SK-N-SH (cell line): ENCODE data around the gene IZUMO1. TPM values are rescaled to one million over a fixed set of nuclear protein-coding genes. Genes with fewer than 3 reads are reported as not detected.

Source experiments
- CTCF ChIA-PET: fragments of 300-600, 350-600 bp; formaldehyde crosslinking; extraction: SDS; loops from one replicate; lab custom pipeline; 2021; lab: Yijun Ruan, JAX
- POLR2A ChIA-PET: fragments of 350-600 bp; sonication (Branson Sonifier 250); formaldehyde crosslinking; extraction: SDS; loops from one replicate; lab custom pipeline; 2020; ENCODE audit warnings: antibody characterized with exemption, inconsistent platforms; lab: Yijun Ruan, JAX
- DNase-seq: peaks from one replicate; pipeline ENCODE4 v3.0.0; 2012
- H2AFZ ChIP-seq: fragments of 200-600 bp; sonication (generic); 2 replicates; pipeline ENCODE4 v1.8.1; 2016; ENCODE audit warnings: antibody characterized with exemption, mild to moderate bottlenecking, low read depth
- H3F3A ChIP-seq: fragments of 200-600 bp; sonication (generic); replicated peaks from 2 replicates; pipeline ENCODE3; 2016; ENCODE audit warnings: antibody characterized with exemption, mild to moderate bottlenecking; ENCODE audit not compliant: insufficient read depth
- H3K27ac ChIP-seq, 2 experiments: fragments of 200-500 bp in 1 of 2; fragments of 200-600 bp in 1 of 2; sonication (Bioruptor generic) in 1 of 2; sonication (generic), shearing (Covaris generic) in 1 of 2; 2 replicates each; pipeline versions ENCODE4 v1.5.1 to v1.6.1; 2014 to 2016; ENCODE audit warnings: low read depth in 2 of 2, inconsistent platforms in 1 of 2, low read length in 1 of 2, mild to moderate bottlenecking in 1 of 2, mixed read lengths in 1 of 2
- H3K27me3 ChIP-seq: fragments of 200-600 bp; sonication (generic), shearing (Covaris generic); 2 replicates; pipeline ENCODE4 v1.6.1; 2016; ENCODE audit warnings: mixed run types; ENCODE audit not compliant: insufficient read depth
- H3K36me3 ChIP-seq, 2 experiments: fragments of 200-500 bp in 1 of 2; fragments of 200-600 bp in 1 of 2; sonication (Bioruptor generic) in 1 of 2; sonication (generic) in 1 of 2; replicated peaks in 1 of 2; 2 replicates each; pipeline versions ENCODE3 to v1.5.1; 2014 to 2016; ENCODE audit warnings: low read length in 1 of 2, mild to moderate bottlenecking in 1 of 2; ENCODE audit not compliant: insufficient read depth in 2 of 2, control insufficient read depth in 1 of 2
- H3K4me1 ChIP-seq, 2 experiments: fragments of 200-500 bp in 1 of 2; fragments of 200-600 bp in 1 of 2; sonication (Bioruptor generic) in 1 of 2; sonication (generic), shearing (Covaris generic) in 1 of 2; 2 replicates each; pipeline versions ENCODE4 v1.5.1 to v1.6.1; 2014 to 2016; ENCODE audit warnings: low read depth in 1 of 2, low read length in 1 of 2, mixed run types in 1 of 2; ENCODE audit not compliant: insufficient read depth in 2 of 2, control insufficient read depth in 1 of 2
- H3K4me2 ChIP-seq: fragments of 200-600 bp; sonication (generic), shearing (Covaris generic); 2 replicates; pipeline ENCODE4 v1.6.1; 2017; ENCODE audit warnings: mixed run types
- H3K4me3 ChIP-seq, 2 experiments: fragments of 200-500 bp in 1 of 2; fragments of 200-600 bp in 1 of 2; sonication (Bioruptor generic) in 1 of 2; sonication (generic), shearing (Covaris generic) in 1 of 2; 2 replicates each; pipeline versions ENCODE4 v1.5.1 to v1.8.1; 2014 to 2016; ENCODE audit warnings: low read depth in 2 of 2, inconsistent platforms in 1 of 2, low read length in 1 of 2, mild to moderate bottlenecking in 1 of 2, mixed read lengths in 1 of 2, moderate library complexity in 1 of 2
- H3K79me2 ChIP-seq: fragments of 200-600 bp; sonication (generic); 2 replicates; pipeline ENCODE4 v1.8.1; 2017; ENCODE audit warnings: mild to moderate bottlenecking; ENCODE audit not compliant: insufficient read depth
- H3K9ac ChIP-seq: fragments of 200-600 bp; sonication (generic); 2 replicates; pipeline ENCODE4 v1.6.1; 2017; ENCODE audit warnings: mixed run types
- H3K9me2 ChIP-seq: fragments of 200-600 bp; sonication (generic); 2 replicates; pipeline ENCODE4 v1.6.1; 2017; ENCODE audit warnings: mixed run types
- H3K9me3 ChIP-seq: fragments of 200-600 bp; sonication (generic); 2 replicates; pipeline ENCODE4 v1.6.1; 2017; ENCODE audit warnings: mixed run types, mild to moderate bottlenecking, moderate library complexity
- H4K20me1 ChIP-seq: fragments of 200-600 bp; sonication (generic); 2 replicates; pipeline ENCODE4 v1.6.1; 2017; ENCODE audit warnings: mild to moderate bottlenecking, mixed run types; ENCODE audit not compliant: insufficient read depth
- CHD2 ChIP-seq: fragments of 150-350 bp; IDR thresholded peaks from 2 replicates; pipeline ENCODE4 v1.6.1; 2018; ENCODE audit warnings: low read length; ENCODE audit not compliant: partially characterized antibody
- ELF1 ChIP-seq: IDR thresholded peaks from 2 replicates; pipeline ENCODE4 v1.4.0; 2012
- EP300 ChIP-seq, 2 experiments: IDR thresholded peaks; 2 replicates each; pipeline versions ENCODE4 v1.4.0 to v1.6.1; 2012; ENCODE audit warnings: borderline replicate concordance in 1 of 2, low read depth in 1 of 2, low read length in 1 of 2
- EZH2phosphoT487 ChIP-seq: fragments of 200-600 bp; sonication (generic); IDR thresholded peaks from 2 replicates; pipeline ENCODE4 v1.6.1; 2017; ENCODE audit warnings: low read depth, mixed run types, mild to moderate bottlenecking, antibody characterized with exemption, moderate library complexity, borderline replicate concordance
- FOSL2 ChIP-seq: IDR thresholded peaks from 2 replicates; pipeline ENCODE4 v1.4.0; 2012; ENCODE audit warnings: low read depth, mild to moderate bottlenecking, moderate library complexity, borderline replicate concordance
- FOXM1 ChIP-seq: IDR thresholded peaks from 2 replicates; pipeline ENCODE4 v1.4.0; 2012; ENCODE audit warnings: low read depth, mild to moderate bottlenecking
- JUND ChIP-seq: IDR thresholded peaks from 2 replicates; pipeline ENCODE4 v1.4.0; 2012
- MEF2A ChIP-seq: IDR thresholded peaks from 2 replicates; pipeline ENCODE4 v1.4.0; 2012; ENCODE audit warnings: low read depth, borderline replicate concordance
- NFIC ChIP-seq: IDR thresholded peaks from 2 replicates; pipeline ENCODE4 v1.4.0; 2012; ENCODE audit warnings: borderline replicate concordance
- POLR2AphosphoS5 ChIP-seq: IDR thresholded peaks from 2 replicates; pipeline ENCODE4 v1.6.1; 2012; ENCODE audit warnings: low read depth, low read length
- RCOR1 ChIP-seq: fragments of 150-350 bp; IDR thresholded peaks from 2 replicates; pipeline ENCODE4 v1.6.1; 2017; ENCODE audit warnings: antibody characterized with exemption, low read length
- RFX5 ChIP-seq: IDR thresholded peaks from 2 replicates; pipeline ENCODE4 v1.6.1; 2012; ENCODE audit warnings: mild to moderate bottlenecking, improper control_type of control experiment, low read length
- RXRA ChIP-seq: IDR thresholded peaks from 2 replicates; pipeline ENCODE4 v1.4.0; 2012; ENCODE audit warnings: low read depth, mild to moderate bottlenecking, borderline replicate concordance
- SMC3 ChIP-seq: IDR thresholded peaks from 2 replicates; pipeline ENCODE4 v1.6.1; 2012; ENCODE audit warnings: low read depth, low read length, improper control_type of control experiment
- TAF1 ChIP-seq: IDR thresholded peaks from 2 replicates; pipeline ENCODE4 v1.6.1; 2012; ENCODE audit warnings: low read depth, mild to moderate bottlenecking, low read length, moderate library complexity, borderline replicate concordance
- YY1 ChIP-seq: IDR thresholded peaks from 2 replicates; pipeline ENCODE4 v1.4.0; 2012; ENCODE audit warnings: low read depth, mild to moderate bottlenecking
- ZBTB33 ChIP-seq: IDR thresholded peaks from 2 replicates; pipeline ENCODE4 v1.4.0; 2012; ENCODE audit warnings: low read depth, borderline replicate concordance
- WGBS: methylation state at CpG from one replicate; pipeline ENCODE4 v1.1.6; 2017; ENCODE audit warnings: low lambda C conversion rate; 5-methylcytosine and 5-hydroxymethylcytosine counted together
- polyA plus RNA-seq, 3 experiments: library from polyadenylated mRNA; depleted of rRNA; stranded (reverse); fragments of >200 nt; gene quantifications; 2 replicates each; pipeline ENCODE4 v1.2.3, GENCODE V29; 2012
- TF ChIP-seq, protein P1 (sequence below): IDR thresholded peaks from 2 replicates; pipeline ENCODE4 v1.4.0; 2012; ENCODE audit warnings: low read depth, borderline replicate concordance
- TF ChIP-seq, protein P2 (sequence below): IDR thresholded peaks from 2 replicates; pipeline ENCODE4 v1.4.0; 2012; ENCODE audit warnings: low read depth

IZUMO1 gene
- polyA plus RNA-seq, 1 of the 3 experiments (the other 2 are of a cell fraction) = 0.03 TPM

- Histone ChIP-seq H3K4me3 (no peak overlapping the region), H3K79me2 (no peaks in the 10 kb centered on the region), H3K4me1 (peaks cover 0 to 7% of the 10 kb centered on the region in 2 experiments; a peak in 1 of 4 replicates)
- POLR2A ChIA-PET = no interaction called here
- WGBS = 86% methylated on average over 21 of the region's 29 CpGs
- no peak for TF ChIP-seq SMC3
- TF ChIP-seq ZBTB33 = no peak
- no peak for TF ChIP-seq MEF2A
- TF ChIP-seq, protein P1, sequence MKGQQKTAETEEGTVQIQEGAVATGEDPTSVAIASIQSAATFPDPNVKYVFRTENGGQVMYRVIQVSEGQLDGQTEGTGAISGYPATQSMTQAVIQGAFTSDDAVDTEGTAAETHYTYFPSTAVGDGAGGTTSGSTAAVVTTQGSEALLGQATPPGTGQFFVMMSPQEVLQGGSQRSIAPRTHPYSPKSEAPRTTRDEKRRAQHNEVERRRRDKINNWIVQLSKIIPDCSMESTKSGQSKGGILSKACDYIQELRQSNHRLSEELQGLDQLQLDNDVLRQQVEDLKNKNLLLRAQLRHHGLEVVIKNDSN = no peak
- no peak for TF ChIP-seq TAF1
- no peak for TF ChIP-seq ELF1
- TF ChIP-seq EP300 (IDR thresholded peaks at IDR 0.05; ENCODE audit: borderline replicate concordance in 1 of 2, low read depth in 1 of 2, low read length in 1 of 2) = no peak
- TF ChIP-seq CHD2 = no peak
- no peak for TF ChIP-seq EZH2phosphoT487
- TF ChIP-seq JUND = no peak
- no peak for TF ChIP-seq YY1
- TF ChIP-seq RXRA = no peak
- TF ChIP-seq FOSL2 = no peak
- no peak for TF ChIP-seq POLR2AphosphoS5
- TF ChIP-seq FOXM1 = no peak
- no peak for TF ChIP-seq RFX5
- TF ChIP-seq, protein P2, sequence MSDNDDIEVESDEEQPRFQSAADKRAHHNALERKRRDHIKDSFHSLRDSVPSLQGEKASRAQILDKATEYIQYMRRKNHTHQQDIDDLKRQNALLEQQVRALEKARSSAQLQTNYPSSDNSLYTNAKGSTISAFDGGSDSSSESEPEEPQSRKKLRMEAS = no peak
- no peak for TF ChIP-seq RCOR1
- TF ChIP-seq NFIC = no peak
- TF ChIP-seq, all 33 proteins: peak for 0
- Histone ChIP-seq H3K27me3 (peaks cover 6% of the 10 kb centered on the region; the same call in 1 of the 2 replicates), H3K9me3 (no peaks in the 10 kb centered on the region), H4K20me1 (no peaks in the 10 kb centered on the region), H3K9me2 (no peaks in the 10 kb centered on the region), H3K27ac (no peak overlapping the region), H2AFZ (no peak overlapping the region), H3K4me2 (no peak overlapping the region), H3F3A (no peaks in the 10 kb centered on the region), H3K36me3 (no peaks in the 10 kb centered on the region), H3K9ac (no peak overlapping the region)
- no peak for DNase-seq
- CTCF ChIA-PET = interaction anchor here (0.9 to 1.5 kb wide), 4 partner anchors 12 to 105 kb away, joined by 3 to 5 read pairs (median 4); partner anchors contain the start of gene CA11
Measured at GRCh38 chr19:48750771-48751504, 4.2 kb upstream of the IZUMO1 start.
